ENCODE results near the gene PTGES2.
"Not testable (repeated sequence)": the region's sequence is repeated elsewhere in the genome, so short reads cannot be mapped to it uniquely, and the experiment has no call there.

PTGES2 gene

DNA sequence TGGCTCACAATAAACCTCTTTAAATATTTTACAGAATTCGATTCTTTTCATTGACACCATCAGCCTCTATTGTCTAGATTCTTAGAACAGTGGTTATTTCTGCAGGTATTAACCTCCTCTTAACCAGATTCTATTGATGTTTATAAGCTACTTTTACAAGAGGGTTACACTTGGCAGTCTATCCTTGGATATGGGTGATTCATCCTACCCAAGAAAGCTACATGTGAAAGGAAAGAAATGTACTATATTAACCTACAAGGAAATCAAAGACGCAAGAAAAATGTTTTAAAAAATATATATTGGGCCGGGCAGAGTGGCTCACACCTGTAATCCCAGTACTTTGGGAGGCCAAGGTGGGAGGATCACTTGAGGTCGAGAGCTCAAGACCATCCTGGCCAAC lies 42.8 kb downstream of the PTGES2 start:
- DNase-seq, result no peak

- DNase-seq, result no peak
Measured at GRCh38 chr9:128082151-128082550, 45.4 kb downstream of the PTGES2 start.

- DNase-seq, result no peak
Measured at GRCh38 chr9:128081056-128081455, 46.5 kb downstream of the PTGES2 start.

DNA sequence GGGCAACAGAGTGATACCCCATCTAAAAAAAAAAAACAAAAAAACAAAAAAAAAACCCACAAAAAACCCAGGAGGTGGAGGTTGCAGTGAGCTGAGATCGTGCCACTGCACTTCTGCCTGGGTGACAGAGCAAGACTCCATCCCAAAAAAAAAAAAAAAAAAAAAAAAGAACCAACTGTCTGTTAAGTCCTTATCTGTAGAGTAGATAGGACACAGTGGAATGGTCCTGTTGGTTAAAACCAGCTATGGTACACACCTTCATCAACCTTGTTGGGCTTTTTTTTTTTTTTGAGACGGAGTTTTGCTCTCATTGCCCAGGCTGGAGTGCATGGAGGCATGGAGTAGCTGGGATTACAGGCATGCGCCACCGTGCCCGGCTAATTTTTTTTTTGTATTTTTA lies 47.3 kb downstream of the PTGES2 start:
- DNase-seq, result no peak

DNA sequence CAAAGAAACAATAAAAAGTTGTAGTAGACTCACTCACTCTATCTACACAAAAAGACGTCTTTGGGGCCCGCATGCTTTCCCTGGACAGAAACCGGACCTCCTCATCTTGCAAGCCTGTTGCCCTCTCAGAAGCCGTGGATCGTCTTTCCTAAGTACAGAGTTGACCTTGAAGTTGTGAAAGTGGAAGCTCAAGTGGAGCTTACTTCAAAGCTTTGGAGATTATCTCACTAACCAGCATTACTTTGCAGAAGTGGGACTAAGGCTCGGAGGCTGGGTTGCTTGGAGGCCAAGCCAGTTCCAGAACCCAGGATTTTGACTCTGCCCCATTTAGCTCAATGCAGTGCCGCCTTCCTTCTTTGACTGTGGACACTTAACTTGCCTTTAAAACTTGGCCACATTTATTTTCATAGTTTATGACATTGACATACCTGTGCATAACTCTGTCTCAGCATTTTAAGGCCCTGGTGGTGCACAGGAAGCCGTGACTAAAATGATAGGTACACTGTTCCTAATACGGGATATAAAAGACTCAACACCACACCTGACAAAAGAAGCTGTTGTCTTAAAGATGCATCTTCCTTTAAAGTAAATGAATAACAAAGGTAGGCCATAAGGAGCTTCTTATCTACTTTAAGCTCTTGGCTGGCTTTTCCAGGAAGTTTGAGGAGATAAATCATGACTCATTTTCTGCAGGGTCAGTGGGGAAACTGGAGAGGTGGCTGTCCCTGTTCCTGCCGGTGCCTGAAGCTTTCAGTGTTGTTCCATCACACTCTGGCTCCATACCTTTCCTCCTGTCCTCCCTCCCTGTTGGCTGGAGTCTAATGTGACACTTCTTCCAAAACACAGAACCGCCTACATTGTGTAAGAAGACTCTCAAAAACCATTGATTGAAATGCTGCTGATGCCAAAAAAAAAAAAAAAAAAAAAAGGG lies 48.8 kb downstream of the PTGES2 start:
- DNase-seq, result no peak

DNA sequence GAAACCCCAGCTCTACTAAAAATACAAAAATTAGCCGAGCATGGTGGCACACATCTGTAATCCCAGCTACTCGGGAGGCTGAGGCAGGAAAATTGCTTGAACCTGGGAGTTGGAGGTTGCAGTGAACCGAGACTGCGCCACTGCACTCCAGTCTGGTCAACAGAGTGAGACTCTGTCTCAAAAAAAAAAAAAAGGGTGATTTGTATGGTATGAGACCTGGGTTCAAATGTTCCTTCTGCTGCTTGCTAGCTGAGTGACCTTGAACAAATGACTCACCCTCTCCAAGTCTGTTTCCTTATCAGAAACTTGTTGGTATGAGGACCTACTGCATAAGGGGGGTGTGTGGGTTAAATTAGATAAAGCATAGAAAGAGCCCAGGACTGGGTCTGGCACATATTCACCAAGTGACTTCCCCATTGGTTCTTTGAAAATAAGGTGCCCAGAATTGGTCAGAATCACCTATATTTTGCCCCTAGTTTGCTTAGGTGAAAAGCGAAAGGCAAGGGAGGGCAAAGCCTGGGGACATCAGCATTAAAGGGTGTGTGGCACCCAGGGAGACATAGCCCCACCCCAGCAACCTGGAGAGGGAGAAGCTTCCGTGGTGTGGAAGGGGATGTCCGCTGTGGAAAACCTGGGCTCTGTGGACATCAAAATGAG lies 49.6 kb downstream of the PTGES2 start:
- no peak for DNase-seq

DNA sequence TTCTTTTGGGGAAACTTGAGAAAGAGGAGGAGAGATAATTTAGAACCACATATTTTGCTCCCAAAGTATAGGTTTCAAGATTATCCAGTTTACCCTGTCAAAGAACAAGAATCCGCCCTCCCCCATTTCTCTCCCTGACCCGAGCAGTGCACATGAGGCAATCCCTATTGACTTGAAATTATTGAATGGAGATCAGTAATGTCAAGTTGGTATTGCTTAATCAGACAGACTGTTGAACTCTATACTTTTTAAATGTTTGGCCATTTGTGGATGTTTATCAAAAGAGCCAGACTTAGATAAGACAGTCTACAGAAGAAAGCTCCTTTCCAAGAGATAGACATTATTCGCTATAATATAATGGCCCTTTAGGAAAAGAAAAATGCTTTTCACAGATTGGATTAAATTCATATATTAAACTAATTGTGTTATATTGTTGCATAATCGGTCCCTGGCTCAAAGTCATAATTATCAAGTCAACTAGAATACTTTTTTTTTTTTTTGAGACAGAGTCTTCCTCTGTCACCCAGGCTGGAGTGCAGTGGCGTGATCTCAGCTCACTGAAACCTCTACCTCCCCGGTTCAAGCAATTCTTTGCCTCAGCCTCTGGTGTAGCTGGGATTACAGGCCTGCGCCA lies 54.2 kb downstream of the PTGES2 start:
- DNase-seq, result no peak

- DNase-seq, result peak; percentile 78
Measured at GRCh38 chr9:128072144-128073021, 55.1 kb downstream of the PTGES2 start.

DNA sequence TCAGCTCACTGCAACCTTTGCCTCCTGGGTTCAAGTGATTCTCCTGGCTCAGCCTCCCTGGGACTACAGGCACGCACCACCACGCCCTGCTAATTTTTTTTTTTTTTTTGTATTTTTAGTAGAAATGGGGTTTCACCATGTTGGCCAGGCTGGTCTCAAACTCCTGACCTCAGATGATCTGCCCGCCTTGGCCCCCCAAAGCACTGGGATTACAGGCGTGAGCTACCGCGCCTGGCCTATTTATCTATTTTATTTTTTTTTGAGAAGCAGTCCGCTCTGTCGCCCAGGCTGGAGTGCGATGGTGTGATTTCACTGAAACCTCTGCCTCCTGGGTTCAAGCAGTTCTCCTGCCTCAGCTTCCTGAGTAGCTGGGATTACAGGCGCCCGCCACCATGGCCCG lies 56.1 kb downstream of the PTGES2 start:
- not testable (repeated sequence) for DNase-seq

DNA sequence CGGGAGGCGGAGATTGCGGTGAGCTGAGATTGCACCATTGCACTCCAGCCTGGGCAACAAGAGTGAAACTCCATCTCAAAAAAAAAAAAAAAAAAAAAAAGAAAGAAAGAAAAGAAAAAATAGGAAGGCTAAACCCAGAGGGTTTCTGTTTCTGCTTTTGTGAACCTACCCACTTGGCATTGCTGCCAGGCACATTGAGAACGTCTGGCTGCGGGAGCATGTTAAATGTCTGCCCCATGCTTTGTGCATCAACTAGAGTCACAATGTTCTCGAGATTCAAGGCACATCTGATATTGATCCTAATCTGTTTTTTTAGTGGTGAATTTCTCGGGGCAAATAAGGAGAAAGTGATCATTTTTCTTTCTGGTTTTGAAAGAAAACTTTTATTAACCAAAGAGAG lies 56.7 kb downstream of the PTGES2 start:
- no peak for DNase-seq
